ENCODE data around the gene ARHGEF1.
A peak's percentile ranks its signal among the peaks of the same experiment; 100 is the strongest.

Gene ARHGEF1

DNA sequence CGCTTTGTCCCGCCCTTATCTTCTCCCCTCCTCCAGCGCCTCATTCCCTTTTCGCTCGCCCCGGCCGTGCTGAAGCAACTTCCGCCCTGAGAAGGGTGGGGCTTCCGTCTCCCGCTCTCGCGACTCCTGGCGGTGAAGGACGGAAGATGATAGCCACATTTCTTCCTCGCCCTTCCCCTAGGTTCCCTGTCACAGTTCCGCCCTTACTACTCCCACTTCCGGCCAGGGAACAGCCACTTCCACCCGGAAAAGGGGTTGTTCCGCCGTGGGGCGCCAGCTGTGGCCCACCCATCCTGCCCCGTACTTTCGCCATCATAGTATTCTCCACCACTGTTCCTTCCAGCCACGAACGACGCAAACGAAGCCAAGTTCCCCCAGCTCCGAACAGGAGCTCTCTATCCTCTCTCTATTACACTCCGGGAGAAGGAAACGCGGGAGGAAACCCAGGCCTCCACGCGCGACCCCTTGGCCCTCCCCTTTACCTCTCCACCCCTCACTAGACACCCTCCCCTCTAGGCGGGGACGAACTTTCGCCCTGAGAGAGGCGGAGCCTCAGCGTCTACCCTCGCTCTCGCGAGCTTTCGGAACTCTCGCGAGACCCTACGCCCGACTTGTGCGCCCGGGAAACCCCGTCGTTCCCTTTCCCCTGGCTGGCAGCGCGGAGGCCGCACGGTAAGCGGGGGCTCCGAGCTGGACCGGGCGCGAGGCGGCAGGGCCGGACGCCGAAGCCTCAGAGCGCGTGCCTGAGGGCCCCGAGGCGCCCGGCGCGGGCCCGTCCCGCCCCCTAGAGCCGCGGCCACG lies 23.2 kb upstream of the ARHGEF1 start, which contains the start of gene RPS19:
Gene RPS19, plus strand, starts transcription at position 638 of the 801 bp plus-strand sequence. CDS start 520 bp downstream, outside the sequence.
- peak within 1 kb of the TSS; percentile 85 for H2BK120ac ChIP-seq (ENCODE audit: insufficient read depth, low read length, poor library complexity)
- H4K8ac ChIP-seq (ENCODE audit: low read depth, low read length), result peak within 1 kb of the TSS; percentile 88
- peak; percentile 99 to 100 for DNase-seq
- peak within 1 kb of the TSS; percentile 72 for H2AK5ac ChIP-seq (ENCODE audit: low read length)
- peaks cover 6 to 11% of the 10 kb centered on the region in 2 experiments for H3K4me1 ChIP-seq (ENCODE audit: control insufficient read depth in 1 of 2, insufficient read depth in 2 of 2, low read length in 2 of 2)
- H4K12ac ChIP-seq (ENCODE audit: low read depth, low read length), result peak within 1 kb of the TSS; percentile 79
- H2BK5ac ChIP-seq (ENCODE audit: low read depth, low read length, poor library complexity), result peak within 1 kb of the TSS; percentile 94
- peak within 1 kb of the TSS; percentile 19 for H2BK12ac ChIP-seq (ENCODE audit: low read length)
- H3K79me1 ChIP-seq (ENCODE audit: low read length), result peaks cover 12% of the 10 kb centered on the region
- H3K9ac ChIP-seq (ENCODE audit: low read length), result peak within 1 kb of the TSS; percentile 99
- peak within 1 kb of the TSS; percentile 96 for H4K91ac ChIP-seq (ENCODE audit: low read depth, low read length)
- no peak within 1 kb of the TSS for H3K23ac ChIP-seq (ENCODE audit: low read length)
- H3K27me3 ChIP-seq (ENCODE audit: insufficient read depth, low read length), result no peaks in the 10 kb centered on the region
- H3K4me2 ChIP-seq (ENCODE audit: low read length), result peak within 1 kb of the TSS; percentile 69
- peak within 1 kb of the TSS; percentile 85 for H3K27ac ChIP-seq (ENCODE audit: low read depth, low read length)
- no peaks in the 10 kb centered on the region for H3K9me3 ChIP-seq (ENCODE audit: insufficient read depth, low read depth, low read length)
- peak within 1 kb of the TSS; percentile 91 for H3K14ac ChIP-seq (ENCODE audit: low read length)
- peaks cover 36 to 39% of the 10 kb centered on the region in 2 experiments for H3K36me3 ChIP-seq (ENCODE audit: control insufficient read depth in 1 of 2, insufficient read depth in 2 of 2, low read length in 2 of 2)
- peak within 1 kb of the TSS; percentile 56 for H2AFZ ChIP-seq (ENCODE audit: insufficient read depth, low read length, poor library complexity)
- H3K4me3 ChIP-seq (ENCODE audit: low read depth, low read length), result peak within 1 kb of the TSS; percentile 88
- H3K18ac ChIP-seq (ENCODE audit: low read length), result peak within 1 kb of the TSS; percentile 81
- no CpG with 5 or more reads among the region's 76 CpGs for WGBS (ENCODE audit: extremely low coverage, insufficient coverage, insufficient read length)
- peak within 1 kb of the TSS; percentile 84 for H3K4ac ChIP-seq (ENCODE audit: low read depth, low read length)
- peaks cover 20% of the 10 kb centered on the region for H3K79me2 ChIP-seq (ENCODE audit: control insufficient read depth, insufficient read depth, low read length, poor library complexity)

- Histone ChIP-seq H3K4ac (ENCODE audit: low read depth, low read length) (peak overlapping the region; percentile 84), H2BK120ac (ENCODE audit: insufficient read depth, low read length, poor library complexity) (peak overlapping the region; percentile 85), H2AK5ac (ENCODE audit: low read length) (peak overlapping the region; percentile 72)
Measured at GRCh38 chr19:41860419-41861115, 22.4 kb upstream of the ARHGEF1 start.

GRCh38 chr19:41861116-41861768 lies 21.7 kb upstream of the ARHGEF1 start:
- H3K14ac ChIP-seq (ENCODE audit: low read length), result peak overlapping the region; percentile 91
- H3K36me3 ChIP-seq (ENCODE audit: control insufficient read depth in 1 of 2, insufficient read depth in 2 of 2, low read length in 2 of 2), result peaks cover 45 to 51% of the 10 kb centered on the region in 2 experiments
- H3K27me3 ChIP-seq (ENCODE audit: insufficient read depth, low read length), result no peaks in the 10 kb centered on the region
- peak overlapping the region; percentile 99 for H3K9ac ChIP-seq (ENCODE audit: low read length)
- H3K4me3 ChIP-seq (ENCODE audit: low read depth, low read length), result peak overlapping the region; percentile 88
- peak overlapping the region; percentile 69 for H3K4me2 ChIP-seq (ENCODE audit: low read length)
- H3K9me3 ChIP-seq (ENCODE audit: insufficient read depth, low read depth, low read length), result no peaks in the 10 kb centered on the region
- no peak overlapping the region for H3K23ac ChIP-seq (ENCODE audit: low read length)
- no peak overlapping the region for H3K18ac ChIP-seq (ENCODE audit: low read length)
- H4K91ac ChIP-seq (ENCODE audit: low read depth, low read length), result peak overlapping the region; percentile 96
- no peak overlapping the region for H4K8ac ChIP-seq (ENCODE audit: low read depth, low read length)
- peaks cover 12% of the 10 kb centered on the region for H3K79me1 ChIP-seq (ENCODE audit: low read length)
- peak overlapping the region; percentile 5 for H4K12ac ChIP-seq (ENCODE audit: low read depth, low read length)
- WGBS (ENCODE audit: extremely low coverage, insufficient coverage, insufficient read length), result no CpG with 5 or more reads among the region's 9 CpGs
- peaks cover 6 to 11% of the 10 kb centered on the region in 2 experiments for H3K4me1 ChIP-seq (ENCODE audit: control insufficient read depth in 1 of 2, insufficient read depth in 2 of 2, low read length in 2 of 2)
- H2BK120ac ChIP-seq (ENCODE audit: insufficient read depth, low read length, poor library complexity), result no peak overlapping the region
- no peak overlapping the region for H2AFZ ChIP-seq (ENCODE audit: insufficient read depth, low read length, poor library complexity)
- peaks cover 20% of the 10 kb centered on the region for H3K79me2 ChIP-seq (ENCODE audit: control insufficient read depth, insufficient read depth, low read length, poor library complexity)
- peak overlapping the region; percentile 4 for H2BK12ac ChIP-seq (ENCODE audit: low read length)
- DNase-seq, result no peak
- no peak overlapping the region for H3K27ac ChIP-seq (ENCODE audit: low read depth, low read length)
- no peak overlapping the region for H2AK5ac ChIP-seq (ENCODE audit: low read length)
- H2BK5ac ChIP-seq (ENCODE audit: low read depth, low read length, poor library complexity), result no peak overlapping the region
- H3K4ac ChIP-seq (ENCODE audit: low read depth, low read length), result peak overlapping the region; percentile 84

More at GRCh38 chr19:41860419-41861115, 22.4 kb upstream of the ARHGEF1 start:
- DNase-seq, result peak in 1 of 2 donors; percentile 33
- Histone ChIP-seq H3K18ac (ENCODE audit: low read length) (peak overlapping the region; percentile 81), H2BK12ac (ENCODE audit: low read length) (peak overlapping the region; percentile 19), H3K14ac (ENCODE audit: low read length) (peak overlapping the region; percentile 91), H4K8ac (ENCODE audit: low read depth, low read length) (peak overlapping the region; percentile 88), H3K79me2 (ENCODE audit: control insufficient read depth, insufficient read depth, low read length, poor library complexity) (peaks cover 20% of the 10 kb centered on the region), H3K9ac (ENCODE audit: low read length) (peak overlapping the region; percentile 99), H4K12ac (ENCODE audit: low read depth, low read length) (peak overlapping the region; percentile 22), H3K27ac (ENCODE audit: low read depth, low read length) (peak overlapping the region; percentile 85), H3K4me3 (ENCODE audit: low read depth, low read length) (peak overlapping the region; percentile 88), H2AFZ (ENCODE audit: insufficient read depth, low read length, poor library complexity) (peak overlapping the region; percentile 20), H3K9me3 (ENCODE audit: insufficient read depth, low read depth, low read length) (no peaks in the 10 kb centered on the region), H2BK5ac (ENCODE audit: low read depth, low read length, poor library complexity) (peak overlapping the region; percentile 94), H3K4me2 (ENCODE audit: low read length) (peak overlapping the region; percentile 69), H3K36me3 (ENCODE audit: control insufficient read depth in 1 of 2, insufficient read depth in 2 of 2, low read length in 2 of 2) (peaks cover 42 to 47% of the 10 kb centered on the region in 2 experiments), H4K91ac (ENCODE audit: low read depth, low read length) (peak overlapping the region; percentile 96), H3K79me1 (ENCODE audit: low read length) (peaks cover 12% of the 10 kb centered on the region), H3K23ac (ENCODE audit: low read length) (no peak overlapping the region), H3K4me1 (ENCODE audit: control insufficient read depth in 1 of 2, insufficient read depth in 2 of 2, low read length in 2 of 2) (peaks cover 6 to 11% of the 10 kb centered on the region in 2 experiments), H3K27me3 (ENCODE audit: insufficient read depth, low read length) (no peaks in the 10 kb centered on the region)
- WGBS (ENCODE audit: extremely low coverage, insufficient coverage, insufficient read length), result no CpG with 5 or more reads among the region's 45 CpGs

GRCh38 chr19:41861846-41862245 lies 21.1 kb upstream of the ARHGEF1 start:
- H2BK5ac ChIP-seq (ENCODE audit: low read depth, low read length, poor library complexity), result no peak overlapping the region
- no peak overlapping the region for H4K12ac ChIP-seq (ENCODE audit: low read depth, low read length)

More at GRCh38 chr19:41861846-41862245, 21.1 kb upstream of the ARHGEF1 start:
- H3K4me2 ChIP-seq (ENCODE audit: low read length), result peak overlapping the region; percentile 69
- no peak overlapping the region for H3K14ac ChIP-seq (ENCODE audit: low read length)
- H3K4me3 ChIP-seq (ENCODE audit: low read depth, low read length), result no peak overlapping the region
- H2BK120ac ChIP-seq (ENCODE audit: insufficient read depth, low read length, poor library complexity), result no peak overlapping the region
- DNase-seq, result no peak
- no peak overlapping the region for H2BK12ac ChIP-seq (ENCODE audit: low read length)
- peak overlapping the region; percentile 66 for H3K4ac ChIP-seq (ENCODE audit: low read depth, low read length)
- H4K8ac ChIP-seq (ENCODE audit: low read depth, low read length), result no peak overlapping the region
- peaks cover 6 to 11% of the 10 kb centered on the region in 2 experiments for H3K4me1 ChIP-seq (ENCODE audit: control insufficient read depth in 1 of 2, insufficient read depth in 2 of 2, low read length in 2 of 2)
- H3K23ac ChIP-seq (ENCODE audit: low read length), result no peak overlapping the region
- H4K91ac ChIP-seq (ENCODE audit: low read depth, low read length), result no peak overlapping the region
- H2AFZ ChIP-seq (ENCODE audit: insufficient read depth, low read length, poor library complexity), result no peak overlapping the region
- H3K9ac ChIP-seq (ENCODE audit: low read length), result no peak overlapping the region
- no peak overlapping the region for H2AK5ac ChIP-seq (ENCODE audit: low read length)
- H3K36me3 ChIP-seq (ENCODE audit: control insufficient read depth in 1 of 2, insufficient read depth in 2 of 2, low read length in 2 of 2), result peaks cover 49 to 56% of the 10 kb centered on the region in 2 experiments
- H3K79me2 ChIP-seq (ENCODE audit: control insufficient read depth, insufficient read depth, low read length, poor library complexity), result peaks cover 20% of the 10 kb centered on the region
- no peaks in the 10 kb centered on the region for H3K9me3 ChIP-seq (ENCODE audit: insufficient read depth, low read depth, low read length)
- no peak overlapping the region for H3K18ac ChIP-seq (ENCODE audit: low read length)
- WGBS (ENCODE audit: extremely low coverage, insufficient coverage, insufficient read length), result no CpG with 5 or more reads among the region's 9 CpGs
- no peak overlapping the region for H3K27ac ChIP-seq (ENCODE audit: low read depth, low read length)
- H3K27me3 ChIP-seq (ENCODE audit: insufficient read depth, low read length), result no peaks in the 10 kb centered on the region
- peaks cover 12% of the 10 kb centered on the region for H3K79me1 ChIP-seq (ENCODE audit: low read length)
